Neural cell (in vitro differentiated cells): Measurements from ENCODE around the gene IL31RA. TPM values are rescaled to one million over a fixed set of nuclear protein-coding genes. Genes with fewer than 3 reads are reported as not detected.

Experiments
- H2AFZ ChIP-seq: fragments of 200-600, 300-800 bp; sonication (generic), shearing (Covaris generic); 2 replicates; pipeline ENCODE4 v1.6.0; 2014; ENCODE audit warnings: low read depth, mild to moderate bottlenecking, antibody characterized with exemption, low read length, moderate library complexity
- H3F3A ChIP-seq: fragments of 200-600 bp; shearing (Covaris generic); 2 replicates; pipeline ENCODE4 v1.6.1; 2016; ENCODE audit warnings: mild to moderate bottlenecking, moderate library complexity, mixed read lengths, antibody characterized with exemption, low read length; ENCODE audit not compliant: insufficient read depth, poor library complexity, severe bottlenecking
- H3K27ac ChIP-seq: fragments of 200-600, 300-800 bp; sonication (generic), shearing (Covaris generic); 2 replicates; pipeline ENCODE4 v1.5.1; 2014; ENCODE audit warnings: mild to moderate bottlenecking, low read length, moderate library complexity
- H3K27me3 ChIP-seq: fragments of 300-800, 200-600 bp; sonication (generic), shearing (Covaris generic); 2 replicates; pipeline ENCODE4 v1.6.0; 2014; ENCODE audit warnings: mild to moderate bottlenecking, low read depth, low read length, moderate library complexity; ENCODE audit not compliant: insufficient read depth
- H3K36me3 ChIP-seq: fragments of 300-800, 200-600 bp; sonication (generic), shearing (Covaris generic); 2 replicates; pipeline ENCODE4 v1.5.1; 2014; ENCODE audit warnings: mild to moderate bottlenecking, antibody characterized with exemption, low read length, moderate library complexity; ENCODE audit not compliant: insufficient read depth
- H3K4me2 ChIP-seq: fragments of 300-800, 200-600 bp; sonication (generic), shearing (Covaris generic); 2 replicates; pipeline ENCODE4 v1.6.0; 2014; ENCODE audit warnings: mild to moderate bottlenecking, low read length
- H3K4me3 ChIP-seq: fragments of 300-800, 200-600 bp; sonication (generic), shearing (Covaris generic); 2 replicates; pipeline ENCODE4 v1.5.1; 2014; ENCODE audit warnings: mild to moderate bottlenecking, low read length, moderate library complexity
- H3K79me2 ChIP-seq: fragments of 200-600 bp; shearing (Covaris generic); replicated peaks from 2 replicates; pipeline ENCODE4 v1.6.0; 2014; ENCODE audit warnings: mild to moderate bottlenecking, low read length, moderate library complexity; ENCODE audit not compliant: insufficient read depth
- H3K9ac ChIP-seq: fragments of 300-800, 200-600 bp; sonication (generic), shearing (Covaris generic); 2 replicates; pipeline ENCODE4 v1.6.1; 2016; ENCODE audit warnings: mild to moderate bottlenecking, low read length, mixed read lengths
- H3K9me2 ChIP-seq: fragments of 200-600 bp; shearing (Covaris generic); 2 replicates; pipeline ENCODE4 v1.6.1; 2016; ENCODE audit warnings: mild to moderate bottlenecking, low read length, mixed read lengths; ENCODE audit not compliant: insufficient read depth
- H3K9me3 ChIP-seq: fragments of 200-600, 300-800 bp; sonication (generic), shearing (Covaris generic); 2 replicates; pipeline ENCODE4 v1.6.1; 2016; ENCODE audit warnings: mild to moderate bottlenecking, mixed run types, low read length, moderate library complexity, mixed read lengths
- H4K20me1 ChIP-seq: fragments of 200-600 bp; shearing (Covaris generic); 2 replicates; pipeline ENCODE4 v1.6.1; 2016; ENCODE audit warnings: mild to moderate bottlenecking, mixed run types; ENCODE audit not compliant: insufficient read depth
- EP300 ChIP-seq: fragments of 450-650 bp; conservative IDR thresholded peaks from 2 replicates; pipeline ENCODE4 v1.6.1; 2014; ENCODE audit warnings: antibody characterized with exemption, mild to moderate bottlenecking, moderate library complexity; ENCODE audit not compliant: poor library complexity, severe bottlenecking
- EZH2 ChIP-seq: fragments of 200-600, 300-800 bp; shearing (Covaris generic), sonication (generic); IDR thresholded peaks from 2 replicates; pipeline ENCODE4 v1.6.1; 2014; ENCODE audit warnings: antibody characterized with exemption, low read length, borderline replicate concordance, mild to moderate bottlenecking; ENCODE audit not compliant: insufficient read depth, poor library complexity, severe bottlenecking
- MXI1 ChIP-seq: fragments of 450-650 bp; conservative IDR thresholded peaks from 2 replicates; pipeline ENCODE4 v1.6.1; 2014; ENCODE audit warnings: antibody characterized with exemption, mild to moderate bottlenecking; ENCODE audit not compliant: poor library complexity, severe bottlenecking
- POLR2AphosphoS5 ChIP-seq: IDR thresholded peaks from 2 replicates; pipeline ENCODE4 v1.6.1; 2012
- RAD21 ChIP-seq: fragments of 450-650 bp; conservative IDR thresholded peaks from 2 replicates; pipeline ENCODE4 v1.6.1; 2014; ENCODE audit warnings: antibody characterized with exemption, mild to moderate bottlenecking, moderate library complexity
- SMC3 ChIP-seq: fragments of 450-650 bp; conservative IDR thresholded peaks from 2 replicates; pipeline ENCODE4 v1.6.1; 2014; ENCODE audit warnings: antibody characterized with exemption, mild to moderate bottlenecking, moderate library complexity; ENCODE audit not compliant: poor library complexity
- TAF1 ChIP-seq: IDR thresholded peaks from 2 replicates; pipeline ENCODE4 v1.6.1; 2012; ENCODE audit warnings: low read depth
- polyA plus RNA-seq: library from polyadenylated mRNA; depleted of rRNA; stranded (reverse); fragments of >200 nt; gene quantifications from 2 replicates; pipeline ENCODE4 v1.2.3, GENCODE V29; 2014
- TF ChIP-seq, protein P1 (sequence below): fragments of 450-650 bp; IDR thresholded peaks from 2 replicates; pipeline ENCODE4 v1.5.1; 2014; ENCODE audit warnings: antibody characterized with exemption, mild to moderate bottlenecking, moderate library complexity; ENCODE audit not compliant: poor library complexity, severe bottlenecking
- TF ChIP-seq, protein P2 (sequence below): IDR thresholded peaks from 2 replicates; pipeline ENCODE4 v1.6.1; 2012; ENCODE audit warnings: borderline replicate concordance

Gene IL31RA
- polyA plus RNA-seq, 1 donor from 2014 or later = not detected

DNA sequence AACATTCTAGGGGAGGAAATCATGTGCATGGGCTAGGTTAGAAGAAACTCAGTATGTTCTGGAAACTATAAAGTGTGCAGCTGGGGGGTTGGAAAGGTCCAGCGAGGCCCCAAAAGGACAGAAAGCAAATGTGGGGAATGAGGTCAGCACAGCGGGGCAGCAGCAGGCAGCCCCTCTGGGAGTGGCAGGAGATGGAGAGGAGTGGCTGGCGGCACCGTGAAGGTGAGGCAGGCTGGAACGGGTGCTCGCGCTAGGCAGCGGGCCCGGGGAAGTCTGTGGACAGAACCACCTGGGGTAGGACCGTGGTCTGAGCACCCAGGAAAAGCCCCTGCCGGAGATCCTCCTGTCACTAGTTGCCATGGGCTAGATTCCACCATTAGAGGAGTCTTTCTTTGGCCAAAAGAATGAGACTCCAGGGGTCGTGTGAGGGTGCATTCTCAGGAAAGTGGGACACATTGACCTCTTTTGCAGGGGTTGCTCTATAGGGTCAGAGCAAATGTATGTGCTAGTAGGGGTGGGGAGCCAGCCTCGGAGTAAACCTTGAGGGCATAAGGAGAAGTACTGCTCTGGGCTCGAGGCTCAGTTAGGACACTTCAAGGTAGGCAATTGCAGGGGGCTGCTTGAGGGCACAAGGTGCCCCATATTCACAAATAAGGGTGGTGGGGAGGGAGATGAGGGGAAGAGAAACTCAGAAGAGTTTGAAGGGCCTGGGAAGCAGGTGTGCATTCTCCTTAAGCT is 82.4 kb downstream of the IL31RA start:
- TF ChIP-seq, protein P1, sequence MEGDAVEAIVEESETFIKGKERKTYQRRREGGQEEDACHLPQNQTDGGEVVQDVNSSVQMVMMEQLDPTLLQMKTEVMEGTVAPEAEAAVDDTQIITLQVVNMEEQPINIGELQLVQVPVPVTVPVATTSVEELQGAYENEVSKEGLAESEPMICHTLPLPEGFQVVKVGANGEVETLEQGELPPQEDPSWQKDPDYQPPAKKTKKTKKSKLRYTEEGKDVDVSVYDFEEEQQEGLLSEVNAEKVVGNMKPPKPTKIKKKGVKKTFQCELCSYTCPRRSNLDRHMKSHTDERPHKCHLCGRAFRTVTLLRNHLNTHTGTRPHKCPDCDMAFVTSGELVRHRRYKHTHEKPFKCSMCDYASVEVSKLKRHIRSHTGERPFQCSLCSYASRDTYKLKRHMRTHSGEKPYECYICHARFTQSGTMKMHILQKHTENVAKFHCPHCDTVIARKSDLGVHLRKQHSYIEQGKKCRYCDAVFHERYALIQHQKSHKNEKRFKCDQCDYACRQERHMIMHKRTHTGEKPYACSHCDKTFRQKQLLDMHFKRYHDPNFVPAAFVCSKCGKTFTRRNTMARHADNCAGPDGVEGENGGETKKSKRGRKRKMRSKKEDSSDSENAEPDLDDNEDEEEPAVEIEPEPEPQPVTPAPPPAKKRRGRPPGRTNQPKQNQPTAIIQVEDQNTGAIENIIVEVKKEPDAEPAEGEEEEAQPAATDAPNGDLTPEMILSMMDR = no peak
- TF ChIP-seq MXI1 = no peak
- no peak for TF ChIP-seq EZH2
- TF ChIP-seq TAF1 = no peak
- TF ChIP-seq EP300 = no peak
- no peak for TF ChIP-seq RAD21
- TF ChIP-seq POLR2AphosphoS5 = no peak
- no peak overlapping the region for H3K4me2 ChIP-seq
- H3K27ac ChIP-seq = no peak overlapping the region

DNA sequence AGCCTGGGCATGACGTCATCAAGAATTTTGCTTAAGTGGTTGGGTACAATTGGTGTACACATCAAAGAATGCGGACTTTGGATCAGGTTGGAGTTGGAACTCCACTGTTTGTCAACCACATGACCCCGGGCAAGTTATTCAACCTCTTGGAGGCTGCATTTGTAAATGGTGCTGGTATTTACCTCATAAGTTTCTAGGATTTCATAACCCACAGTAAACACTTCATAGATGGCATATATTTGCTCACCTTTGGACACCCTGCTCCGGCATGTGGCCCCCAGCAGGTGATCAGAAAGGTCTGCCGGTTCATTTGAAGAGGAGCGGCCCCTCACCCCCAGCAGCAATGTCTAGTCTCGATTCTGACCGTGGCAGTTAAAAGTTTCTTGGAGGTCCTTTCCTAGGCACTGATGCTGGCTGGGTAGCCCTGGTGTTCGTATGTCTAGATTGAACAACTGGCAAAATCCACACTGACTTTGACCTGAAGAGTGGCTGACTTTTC is 83.0 kb downstream of the IL31RA start:
- Histone ChIP-seq H4K20me1 (no peaks in the 10 kb centered on the region), H3K4me3 (no peak overlapping the region), H3K9me2 (no peaks in the 10 kb centered on the region), H3K27ac (no peak overlapping the region), H2AFZ (no peak overlapping the region), H3K36me3 (no peaks in the 10 kb centered on the region), H3K79me2 (no peaks in the 10 kb centered on the region), H3F3A (no peaks in the 10 kb centered on the region), H3K9me3 (no peaks in the 10 kb centered on the region), H3K27me3 (no peaks in the 10 kb centered on the region), H3K4me2 (no peak overlapping the region), H3K9ac (no peak overlapping the region)
- TF ChIP-seq MXI1 = no peak
- TF ChIP-seq, protein P2, sequence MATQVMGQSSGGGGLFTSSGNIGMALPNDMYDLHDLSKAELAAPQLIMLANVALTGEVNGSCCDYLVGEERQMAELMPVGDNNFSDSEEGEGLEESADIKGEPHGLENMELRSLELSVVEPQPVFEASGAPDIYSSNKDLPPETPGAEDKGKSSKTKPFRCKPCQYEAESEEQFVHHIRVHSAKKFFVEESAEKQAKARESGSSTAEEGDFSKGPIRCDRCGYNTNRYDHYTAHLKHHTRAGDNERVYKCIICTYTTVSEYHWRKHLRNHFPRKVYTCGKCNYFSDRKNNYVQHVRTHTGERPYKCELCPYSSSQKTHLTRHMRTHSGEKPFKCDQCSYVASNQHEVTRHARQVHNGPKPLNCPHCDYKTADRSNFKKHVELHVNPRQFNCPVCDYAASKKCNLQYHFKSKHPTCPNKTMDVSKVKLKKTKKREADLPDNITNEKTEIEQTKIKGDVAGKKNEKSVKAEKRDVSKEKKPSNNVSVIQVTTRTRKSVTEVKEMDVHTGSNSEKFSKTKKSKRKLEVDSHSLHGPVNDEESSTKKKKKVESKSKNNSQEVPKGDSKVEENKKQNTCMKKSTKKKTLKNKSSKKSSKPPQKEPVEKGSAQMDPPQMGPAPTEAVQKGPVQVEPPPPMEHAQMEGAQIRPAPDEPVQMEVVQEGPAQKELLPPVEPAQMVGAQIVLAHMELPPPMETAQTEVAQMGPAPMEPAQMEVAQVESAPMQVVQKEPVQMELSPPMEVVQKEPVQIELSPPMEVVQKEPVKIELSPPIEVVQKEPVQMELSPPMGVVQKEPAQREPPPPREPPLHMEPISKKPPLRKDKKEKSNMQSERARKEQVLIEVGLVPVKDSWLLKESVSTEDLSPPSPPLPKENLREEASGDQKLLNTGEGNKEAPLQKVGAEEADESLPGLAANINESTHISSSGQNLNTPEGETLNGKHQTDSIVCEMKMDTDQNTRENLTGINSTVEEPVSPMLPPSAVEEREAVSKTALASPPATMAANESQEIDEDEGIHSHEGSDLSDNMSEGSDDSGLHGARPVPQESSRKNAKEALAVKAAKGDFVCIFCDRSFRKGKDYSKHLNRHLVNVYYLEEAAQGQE = no peak
- TF ChIP-seq EP300 = no peak
- TF ChIP-seq POLR2AphosphoS5 = no peak
- no peak for TF ChIP-seq RAD21
- no peak for TF ChIP-seq EZH2
- no peak for TF ChIP-seq TAF1
- TF ChIP-seq SMC3 = no peak

More for the DNA sequence above, 82.4 kb downstream of the IL31RA start:
- H4K20me1 ChIP-seq = no peaks in the 10 kb centered on the region
- no peaks in the 10 kb centered on the region for H3K9me2 ChIP-seq
- no peaks in the 10 kb centered on the region for H3K36me3 ChIP-seq
- no peaks in the 10 kb centered on the region for H3K9me3 ChIP-seq
- H3K9ac ChIP-seq = no peak overlapping the region
- no peak overlapping the region for H2AFZ ChIP-seq
- H3F3A ChIP-seq = no peaks in the 10 kb centered on the region
- H3K4me3 ChIP-seq = no peak overlapping the region
- no peaks in the 10 kb centered on the region for H3K27me3 ChIP-seq
- no peaks in the 10 kb centered on the region for H3K79me2 ChIP-seq
